ENCODE data around the gene PCA3.

GRCh38 chr9:76812591-76812990 lies 48.4 kb downstream of the PCA3 start:
- TF ChIP-seq, protein P1, sequence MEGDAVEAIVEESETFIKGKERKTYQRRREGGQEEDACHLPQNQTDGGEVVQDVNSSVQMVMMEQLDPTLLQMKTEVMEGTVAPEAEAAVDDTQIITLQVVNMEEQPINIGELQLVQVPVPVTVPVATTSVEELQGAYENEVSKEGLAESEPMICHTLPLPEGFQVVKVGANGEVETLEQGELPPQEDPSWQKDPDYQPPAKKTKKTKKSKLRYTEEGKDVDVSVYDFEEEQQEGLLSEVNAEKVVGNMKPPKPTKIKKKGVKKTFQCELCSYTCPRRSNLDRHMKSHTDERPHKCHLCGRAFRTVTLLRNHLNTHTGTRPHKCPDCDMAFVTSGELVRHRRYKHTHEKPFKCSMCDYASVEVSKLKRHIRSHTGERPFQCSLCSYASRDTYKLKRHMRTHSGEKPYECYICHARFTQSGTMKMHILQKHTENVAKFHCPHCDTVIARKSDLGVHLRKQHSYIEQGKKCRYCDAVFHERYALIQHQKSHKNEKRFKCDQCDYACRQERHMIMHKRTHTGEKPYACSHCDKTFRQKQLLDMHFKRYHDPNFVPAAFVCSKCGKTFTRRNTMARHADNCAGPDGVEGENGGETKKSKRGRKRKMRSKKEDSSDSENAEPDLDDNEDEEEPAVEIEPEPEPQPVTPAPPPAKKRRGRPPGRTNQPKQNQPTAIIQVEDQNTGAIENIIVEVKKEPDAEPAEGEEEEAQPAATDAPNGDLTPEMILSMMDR (IDR thresholded peaks at IDR 0.05; ENCODE audit: insufficient read depth, low read length, poor library complexity, severe bottlenecking) = no peak
- no peak for TF ChIP-seq EZH2phosphoT487 (conservative IDR thresholded peaks at IDR 0.05; ENCODE audit: low read length)

All from SU-DHL-6 (cell line).